Transverse colon (tissue), 3 donors: ENCODE results near the gene IAPP.

Experiments
- CTCF ChIP-seq, 5 experiments: fragments of 200-600 bp in 3 of 5; fragments of 450-650 bp in 2 of 5; sonication (generic) in 3 of 5; IDR thresholded peaks; 1 replicate in 2 of 5; 2 replicates in 3 of 5; pipeline ENCODE4 v1.5.1; 2016 to 2017; ENCODE audit warnings: antibody characterized with exemption in 5 of 5, inconsistent platforms in 3 of 5, mild to moderate bottlenecking in 2 of 5, moderate library complexity in 1 of 5
- POLR2A ChIP-seq: fragments of 450-650 bp; IDR thresholded peaks from one replicate; pipeline ENCODE4 v1.6.1; 2016; ENCODE audit warnings: antibody characterized with exemption, mild to moderate bottlenecking, moderate library complexity

GRCh38 chr12:21372602-21373001 lies at the start of gene IAPP:
- TF ChIP-seq POLR2A (no peak), CTCF (IDR thresholded peaks at IDR 0.05) (no peak)
